ENCODE data around the gene SOD3.

The SOD3 gene

DNA sequence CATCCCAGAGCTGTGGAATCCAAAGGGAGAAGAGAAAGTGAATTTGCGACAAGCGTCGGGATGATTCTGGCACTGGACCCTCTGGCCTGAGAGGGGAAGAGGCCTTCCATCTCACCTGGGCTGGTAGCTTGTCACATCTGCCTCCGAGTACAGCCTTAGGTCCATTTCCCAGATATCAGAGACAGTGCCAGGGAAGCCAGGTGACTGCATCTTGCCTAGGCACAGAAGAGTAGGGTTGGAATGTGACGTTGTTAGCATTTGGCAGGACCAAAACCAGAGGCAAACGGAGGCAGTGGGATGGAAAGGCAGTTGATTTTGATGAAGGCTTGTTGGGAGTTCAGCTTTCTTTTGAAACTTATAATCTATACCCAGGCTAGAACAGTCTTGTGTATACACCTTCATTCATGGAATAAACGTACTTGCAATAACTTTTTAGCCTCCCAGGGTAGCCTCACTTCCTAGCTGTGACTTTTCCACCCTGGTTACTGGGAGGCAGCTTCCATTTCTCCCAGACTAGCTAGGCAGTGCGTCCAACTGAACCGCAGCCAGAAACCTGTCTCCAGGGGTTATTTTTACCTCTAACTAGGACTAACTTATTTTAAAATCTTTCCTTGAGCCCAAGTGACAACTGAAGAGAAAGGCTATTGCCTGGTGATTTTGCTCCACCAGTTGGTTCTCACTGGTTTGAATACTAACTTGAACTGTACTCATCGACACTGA, 5.9 kb downstream of the SOD3 start:
- no peak for DNase-seq (ENCODE audit: low read depth in 2 of 2)

DNA sequence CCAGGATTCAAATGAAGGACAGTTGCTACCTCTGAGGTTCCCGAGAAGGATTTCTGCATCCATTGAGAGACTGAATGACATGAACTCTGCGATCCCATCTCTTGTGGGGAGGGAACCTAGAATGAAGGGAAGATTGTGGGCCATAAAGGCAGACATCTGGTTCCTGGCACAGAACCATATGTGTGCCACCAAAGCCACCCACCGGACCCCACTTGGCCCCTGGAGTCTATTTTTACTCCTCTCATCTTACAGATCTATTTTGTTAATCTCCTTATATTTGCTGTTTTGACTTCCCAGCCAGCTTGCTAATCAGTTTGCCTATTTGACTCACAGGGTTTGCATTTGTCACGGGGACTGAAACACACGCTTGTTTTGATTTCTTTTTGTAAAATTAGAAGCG, 7.3 kb downstream of the SOD3 start:
- DNase-seq (ENCODE audit: low read depth in 2 of 2), result no peak

DNA sequence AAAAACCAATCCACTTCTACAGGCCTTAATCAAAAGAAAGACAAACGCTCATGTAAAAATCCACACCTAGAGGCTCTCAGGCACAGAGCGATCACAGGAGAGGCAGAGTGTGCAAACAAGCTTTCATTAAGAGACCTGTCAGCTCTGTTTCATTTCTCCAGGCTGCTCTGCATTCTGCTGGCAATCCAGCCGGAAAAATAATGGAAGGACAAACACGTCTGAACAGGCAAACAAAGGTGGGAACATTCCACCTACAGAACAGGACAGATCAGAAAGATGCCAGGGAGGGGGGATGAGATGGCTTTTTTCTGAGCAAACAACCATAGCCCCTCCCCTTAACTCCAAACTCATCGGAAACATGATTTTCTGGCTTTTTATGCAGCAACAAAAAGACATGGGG, 9.7 kb downstream of the SOD3 start:
- no peak for DNase-seq (ENCODE audit: low read depth in 2 of 2)

DNA sequence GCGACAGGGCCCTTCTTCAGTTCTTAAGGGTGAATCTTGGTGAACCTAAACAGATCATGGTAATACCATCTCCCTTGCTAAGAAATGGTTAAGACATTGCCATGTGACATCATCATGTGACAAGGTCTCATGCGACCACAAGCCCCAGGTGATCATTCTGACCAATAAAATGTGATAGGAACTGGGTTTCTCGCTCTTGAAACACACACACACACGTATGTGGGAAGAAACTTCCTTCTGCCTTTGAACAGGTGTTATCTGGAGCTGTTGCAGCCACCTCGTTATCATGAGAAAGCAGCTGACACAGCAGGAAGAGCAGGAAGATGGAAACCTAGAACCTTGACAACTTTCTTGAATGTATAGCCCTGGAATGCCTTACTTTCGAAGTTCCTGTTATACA, 10.2 kb downstream of the SOD3 start:
- no peak for DNase-seq (ENCODE audit: low read depth in 2 of 2)

DNA sequence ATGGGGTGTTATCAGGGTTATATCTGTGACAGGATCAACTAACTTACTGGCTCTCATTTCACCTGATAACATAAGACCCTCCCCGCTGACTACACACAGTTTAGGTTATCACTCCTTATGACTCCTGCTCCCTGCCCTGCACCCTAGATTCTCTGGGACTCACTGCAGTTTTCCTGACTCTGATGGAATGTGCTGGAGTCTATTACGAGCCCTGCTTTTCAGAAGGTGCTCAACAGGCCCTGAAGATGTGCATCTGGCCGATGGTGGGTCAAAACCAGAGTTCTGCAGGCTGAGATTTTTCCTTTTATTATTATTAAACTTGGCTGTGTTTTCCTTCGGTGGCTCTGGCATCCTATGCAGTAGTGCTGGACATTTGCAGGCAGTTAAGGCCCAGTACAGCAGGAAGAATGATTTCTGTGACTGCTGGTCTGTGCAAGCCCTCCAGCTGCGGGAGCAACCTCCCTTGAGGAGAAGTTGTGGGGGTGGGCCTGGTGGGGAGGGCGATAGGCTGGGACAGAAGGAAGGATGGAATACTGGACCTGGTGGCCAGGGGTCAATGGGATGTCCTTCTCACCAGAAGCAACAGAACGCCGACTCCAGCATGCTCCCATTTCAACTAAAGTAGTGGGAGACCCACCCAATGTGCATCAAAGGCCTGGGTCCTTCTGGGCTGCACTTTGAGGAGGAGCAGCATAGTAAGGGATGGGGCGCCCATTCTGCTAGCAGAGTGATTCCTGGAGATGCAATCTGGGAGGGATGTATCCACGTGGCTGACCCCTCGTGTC, 11.0 kb downstream of the SOD3 start:
- no peak for DNase-seq (ENCODE audit: low read depth in 2 of 2)

DNA sequence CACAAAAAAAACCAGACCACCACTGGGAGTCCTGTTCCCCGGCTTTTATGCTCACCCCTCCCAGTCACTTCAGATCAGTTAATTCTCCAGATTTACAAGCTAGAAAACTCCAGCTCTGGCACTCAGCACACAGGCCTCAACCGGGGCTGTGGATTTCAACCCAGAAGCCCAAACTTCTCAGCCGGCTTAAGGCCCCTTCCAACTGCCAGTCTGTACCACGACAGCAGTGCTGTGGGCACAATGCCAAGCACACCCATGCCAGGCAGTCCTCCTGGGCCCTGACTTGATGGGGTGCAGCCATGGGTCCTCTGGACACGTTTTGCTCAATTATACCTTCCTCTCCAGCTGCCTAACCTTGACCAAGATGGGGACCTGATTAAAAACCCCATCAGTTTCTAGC, 12.2 kb downstream of the SOD3 start:
- no peak for DNase-seq (ENCODE audit: low read depth in 2 of 2)

DNA sequence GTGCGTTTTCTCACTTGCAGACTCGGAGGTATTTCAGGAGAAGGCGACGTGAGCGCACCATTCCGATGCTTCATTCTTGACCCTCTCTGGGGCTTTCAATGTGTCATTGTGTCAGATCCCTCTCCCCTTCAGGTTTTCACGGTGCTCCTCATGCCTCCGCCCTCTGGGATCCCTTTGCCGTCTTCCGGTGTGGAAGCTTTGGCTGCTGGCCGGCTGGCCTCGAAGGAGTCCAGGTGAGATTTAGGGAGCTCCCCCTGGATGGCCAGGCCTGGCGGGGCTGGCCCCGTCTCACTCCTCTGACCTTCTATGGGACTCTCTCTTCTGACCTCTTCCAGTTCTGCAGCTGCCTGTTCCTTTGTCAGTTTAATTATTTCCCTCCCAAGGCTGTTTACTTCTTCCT, 12.9 kb downstream of the SOD3 start:
- DNase-seq (ENCODE audit: low read depth in 2 of 2), result no peak

DNA sequence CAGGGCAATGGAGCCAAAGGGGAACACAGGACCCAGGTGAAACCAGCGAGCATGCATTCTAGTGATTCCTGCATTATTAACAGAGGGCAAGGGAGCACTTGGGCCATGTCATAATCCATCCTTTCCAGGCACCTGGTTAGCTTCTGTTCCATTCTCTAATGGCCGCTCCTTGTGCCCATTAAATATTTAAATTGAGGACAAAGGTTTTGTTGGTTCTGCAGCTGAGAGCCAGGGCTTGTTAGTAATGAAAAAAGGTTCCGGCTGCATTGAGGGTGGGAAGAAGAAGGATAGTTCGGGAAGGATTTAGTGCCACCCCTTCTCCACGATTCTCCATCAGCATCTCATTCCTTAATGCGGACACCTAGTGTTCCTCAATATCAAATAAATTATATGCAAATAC, 13.6 kb downstream of the SOD3 start:
- no peak for DNase-seq (ENCODE audit: low read depth in 2 of 2)

DNA sequence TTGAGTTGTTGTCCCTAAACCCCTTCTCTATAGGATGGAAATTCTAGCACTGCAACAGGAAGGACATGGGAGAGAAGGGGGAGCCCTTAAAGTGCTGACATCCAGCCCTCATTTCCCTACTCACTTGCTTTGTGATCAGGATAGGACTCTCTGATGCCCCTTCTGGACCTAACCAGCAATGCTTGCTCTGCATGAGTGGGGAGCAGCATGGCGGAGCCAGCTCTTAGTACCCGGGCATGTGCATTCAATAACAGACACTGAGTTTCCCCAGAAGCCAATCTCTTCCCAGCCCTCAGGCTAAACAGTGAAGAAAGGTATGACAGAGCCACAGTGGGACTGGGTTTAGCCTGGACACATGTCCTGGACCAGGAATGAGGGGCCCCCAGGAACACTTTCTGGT, 14.0 kb downstream of the SOD3 start:
- DNase-seq (ENCODE audit: low read depth in 2 of 2), result no peak

DNA sequence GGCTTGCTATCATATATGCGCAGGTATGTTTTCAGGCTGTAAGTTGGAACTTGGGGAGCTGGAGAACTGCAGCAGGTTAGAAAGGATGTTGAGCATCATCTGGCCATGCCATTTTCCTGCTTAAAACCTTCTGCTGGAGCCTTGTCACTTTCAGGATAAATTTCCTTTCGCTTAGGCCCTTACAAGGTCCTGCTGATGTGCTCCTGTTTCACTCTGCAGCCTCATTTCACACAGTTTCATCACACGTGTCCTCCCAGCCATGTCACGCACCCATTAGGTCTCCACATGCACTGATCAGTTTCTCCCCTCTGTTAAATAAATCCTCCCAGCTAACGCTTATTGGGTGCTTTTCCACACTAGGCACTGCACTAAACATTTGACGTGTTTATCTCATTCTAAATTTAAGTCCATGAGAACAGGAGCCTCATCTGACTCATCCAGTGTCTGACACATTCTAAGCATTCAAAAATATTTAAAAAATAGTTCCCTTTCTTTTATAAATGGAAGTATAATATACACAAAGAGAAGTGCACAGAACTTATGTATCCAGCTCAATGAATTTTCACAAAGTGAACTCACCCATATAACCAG, 14.5 kb downstream of the SOD3 start:
- DNase-seq (ENCODE audit: low read depth in 2 of 2), result no peak

DNA sequence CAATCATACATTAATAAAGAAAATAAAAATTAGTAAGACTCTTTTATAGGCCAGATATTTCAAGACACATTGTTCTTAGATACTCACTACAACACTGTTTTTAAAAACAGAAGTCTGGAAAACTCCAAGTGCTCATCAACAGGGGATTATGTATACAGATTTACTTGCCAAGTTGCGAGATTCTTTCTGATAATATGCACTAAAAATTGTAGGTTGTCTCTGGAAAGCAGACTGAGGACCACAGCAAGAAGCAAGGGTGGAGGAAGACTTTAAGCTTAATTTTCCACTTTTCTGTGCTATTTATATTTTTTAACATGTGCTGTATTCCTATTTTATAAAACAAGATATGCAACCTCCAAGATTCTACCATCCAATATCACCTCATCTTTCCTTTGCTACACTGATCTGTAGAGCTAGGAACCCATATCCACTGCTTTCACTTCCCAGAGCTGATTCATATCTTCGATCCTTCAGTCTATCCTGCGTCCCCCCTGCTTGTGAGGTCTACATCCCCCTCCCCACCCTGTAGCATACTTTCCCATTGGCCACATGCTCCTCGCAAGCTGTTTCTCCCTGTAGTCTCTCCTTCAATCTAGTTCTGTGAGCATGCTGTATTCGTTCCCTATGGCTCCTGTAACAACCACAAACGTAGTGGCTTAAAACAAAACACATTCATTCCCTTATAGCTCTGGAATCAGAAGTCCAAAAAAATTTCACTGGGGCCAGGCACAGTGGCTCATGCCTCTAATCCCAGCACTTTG, 15.7 kb downstream of the SOD3 start:
- DNase-seq (ENCODE audit: low read depth in 2 of 2), result no peak

DNA sequence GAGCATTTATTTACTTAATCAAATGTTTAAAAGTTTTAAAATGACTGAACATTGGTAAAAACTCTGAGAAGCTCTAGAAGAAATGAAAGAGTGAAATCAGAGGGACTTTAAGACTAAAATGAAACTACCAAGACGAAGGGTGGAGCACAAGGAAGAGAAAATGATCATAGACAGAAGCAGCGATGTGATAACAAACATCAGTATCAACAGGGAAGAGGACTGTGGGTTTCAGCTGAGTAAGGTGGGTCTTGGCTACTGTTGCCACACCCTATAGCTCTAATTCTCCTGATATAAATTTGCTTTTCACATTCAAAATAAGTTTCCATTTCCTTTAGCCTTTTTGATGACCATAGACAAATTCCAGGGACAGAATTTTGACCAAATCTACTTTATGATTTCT, 18.4 kb downstream of the SOD3 start:
- DNase-seq (ENCODE audit: low read depth in 2 of 2), result no peak

DNA sequence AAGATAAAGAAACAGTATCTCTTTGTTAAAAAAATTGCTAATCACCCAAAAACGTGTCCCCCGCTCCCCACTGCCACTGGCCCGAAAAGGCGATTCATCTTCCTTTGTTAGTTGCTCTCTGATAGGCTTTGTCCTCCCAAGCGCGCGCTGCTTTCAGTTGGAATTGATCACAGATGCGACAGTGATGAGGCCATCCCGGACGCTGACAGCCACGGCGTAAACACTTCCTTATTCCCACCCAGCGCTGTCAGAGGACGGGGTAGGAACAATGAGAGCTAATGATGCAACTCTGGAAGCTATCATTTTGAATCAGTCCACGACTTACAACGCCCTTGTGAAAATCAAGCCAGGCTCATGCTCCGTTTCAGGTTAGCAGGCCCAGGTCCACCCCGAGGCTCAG, 21.4 kb downstream of the SOD3 start:
- DNase-seq (ENCODE audit: low read depth in 2 of 2), result no peak

DNA sequence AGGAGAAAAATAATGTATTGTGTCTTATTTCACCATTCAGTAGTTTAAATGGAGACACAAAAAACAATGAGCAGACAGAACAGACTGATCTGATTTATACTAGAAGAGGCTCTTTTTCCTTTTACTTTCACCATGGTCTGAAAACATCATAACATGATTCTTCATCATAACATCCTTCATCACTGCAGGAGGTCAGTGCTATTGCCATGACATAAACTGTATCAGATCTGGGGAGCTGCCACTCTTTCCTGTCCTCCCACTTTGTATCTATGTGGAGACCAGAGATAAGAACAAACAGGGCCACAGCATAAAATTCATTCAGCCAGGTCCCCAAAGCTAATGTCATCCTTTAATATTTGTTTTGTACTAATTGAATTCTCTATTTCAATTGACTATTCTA, 25.2 kb downstream of the SOD3 start:
- no peak for DNase-seq (ENCODE audit: low read depth in 2 of 2)

DNA sequence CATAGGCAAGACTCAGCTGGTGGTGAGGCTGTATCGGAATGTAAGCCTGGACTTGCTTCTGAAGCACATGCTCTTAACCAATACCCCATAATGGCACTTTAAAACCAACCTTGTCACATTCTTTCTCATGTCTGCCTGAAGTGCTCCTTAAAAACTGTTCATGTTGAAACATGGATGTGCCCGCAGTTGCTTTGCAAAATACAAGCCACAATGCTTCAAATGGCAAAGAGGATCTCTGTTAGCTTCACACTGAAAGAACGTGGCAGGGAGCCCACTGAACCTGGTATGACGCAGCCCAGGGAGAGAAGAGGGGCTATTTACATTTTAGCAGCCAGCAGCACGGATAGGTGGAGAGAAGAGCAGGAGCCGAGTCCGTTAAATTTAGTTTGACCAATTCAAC, 29.3 kb downstream of the SOD3 start:
- DNase-seq (ENCODE audit: low read depth in 2 of 2), result no peak

DNA sequence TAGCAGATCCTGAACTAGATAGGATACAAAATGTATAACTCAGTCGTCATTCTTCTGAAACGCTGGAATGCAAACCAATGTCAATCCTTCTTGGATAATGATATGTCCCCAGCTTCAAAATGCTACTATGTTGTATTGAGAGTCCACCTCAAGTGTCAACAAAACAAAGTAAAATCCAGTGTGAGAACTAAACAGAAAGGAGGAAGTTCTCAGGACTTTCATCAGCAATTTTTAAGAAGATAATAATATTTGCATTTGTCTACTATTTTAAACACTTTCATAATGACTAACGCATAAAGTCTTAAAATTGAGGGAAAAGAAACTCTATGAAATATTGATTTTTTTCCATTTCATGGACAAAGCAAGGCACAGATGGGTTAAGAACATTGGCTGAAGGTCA, 36.3 kb downstream of the SOD3 start:
- no peak for DNase-seq (ENCODE audit: low read depth in 2 of 2)

DNA sequence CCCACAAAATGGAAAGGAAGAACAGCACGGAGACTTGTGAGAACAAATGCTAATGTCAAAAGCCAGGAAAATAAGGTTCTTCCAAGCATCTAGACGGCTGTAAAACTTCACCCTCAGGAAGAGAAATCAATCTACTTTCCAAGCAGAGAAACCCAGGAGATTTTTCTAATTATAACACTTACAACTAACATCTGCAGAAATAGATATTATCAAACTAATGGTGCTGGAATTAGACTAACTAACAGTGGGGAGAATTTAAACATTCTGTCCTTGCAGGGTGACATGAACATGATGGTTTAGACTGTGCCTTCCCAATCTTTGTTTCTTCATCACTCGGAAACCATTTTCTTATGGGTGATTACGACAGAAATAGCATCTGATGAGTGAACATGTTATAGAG, 40.3 kb downstream of the SOD3 start:
- no peak for DNase-seq (ENCODE audit: low read depth in 2 of 2)

DNA sequence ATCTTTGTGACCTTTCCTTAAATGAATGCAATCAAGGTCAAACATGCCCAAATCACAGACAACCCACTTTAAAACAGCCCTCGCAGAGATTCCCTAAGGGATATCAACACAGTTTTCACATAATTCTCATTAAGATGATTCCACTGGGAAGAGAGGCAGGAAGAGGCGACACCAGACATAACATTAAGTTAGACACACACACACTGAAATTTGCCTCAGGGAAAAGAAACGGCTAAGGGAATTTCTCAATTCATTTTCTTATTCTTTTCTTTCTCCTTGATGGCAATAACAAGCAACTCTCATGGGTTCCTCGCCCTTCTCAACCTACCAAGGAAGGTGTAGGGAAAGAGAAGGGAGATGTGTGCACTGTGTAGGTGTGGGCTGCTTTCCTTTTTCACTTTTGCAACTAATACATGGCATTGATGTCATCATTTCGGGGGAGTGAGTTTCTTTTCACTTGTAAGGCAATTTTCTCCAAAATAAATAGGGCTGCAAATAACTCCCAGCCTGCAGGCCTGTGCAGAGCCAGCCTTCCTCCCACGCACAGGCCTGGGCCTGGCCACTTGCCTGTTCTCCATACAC, 41.4 kb downstream of the SOD3 start:
- no peak for DNase-seq (ENCODE audit: low read depth in 2 of 2)

DNA sequence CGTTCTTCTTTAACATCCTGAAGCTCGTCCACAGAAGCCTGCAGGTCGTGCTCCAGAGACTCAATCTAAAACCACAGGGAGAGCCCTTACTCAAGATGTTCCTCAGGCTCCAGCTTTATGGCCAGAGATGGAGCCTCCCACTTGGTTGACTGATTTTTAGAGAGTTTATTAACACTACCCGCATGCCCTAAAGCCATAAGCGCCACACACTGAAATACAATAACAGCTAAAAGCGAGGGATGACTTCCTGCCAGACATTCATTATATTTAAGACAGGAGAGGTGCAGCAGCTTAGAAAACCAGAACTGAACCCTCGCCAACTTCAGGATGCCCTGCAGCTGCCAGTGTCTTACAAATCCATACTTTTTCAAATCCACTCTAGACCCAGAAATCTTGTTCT, 42.0 kb downstream of the SOD3 start:
- DNase-seq (ENCODE audit: low read depth in 2 of 2), result no peak

DNA sequence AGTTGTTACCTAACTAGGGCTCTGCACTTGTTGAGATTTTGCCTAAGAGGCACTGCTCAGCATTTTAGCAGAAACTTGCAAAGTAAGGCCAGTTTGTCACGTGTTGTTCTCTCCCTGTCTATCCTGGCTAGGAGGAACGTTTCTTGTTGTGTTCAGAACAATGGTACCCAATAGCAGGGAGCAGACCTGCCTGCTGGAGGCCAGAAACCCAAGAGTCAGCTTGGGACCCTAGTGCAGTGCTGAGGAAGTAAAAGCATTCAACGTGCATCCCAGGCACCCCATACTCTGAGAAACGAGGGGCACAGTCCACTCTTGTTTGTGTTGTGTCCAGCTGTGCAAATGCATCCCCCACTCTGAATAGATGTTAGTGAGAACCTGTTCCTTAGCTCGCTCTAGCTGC, 42.4 kb downstream of the SOD3 start:
- DNase-seq (ENCODE audit: low read depth in 2 of 2), result no peak

DNA sequence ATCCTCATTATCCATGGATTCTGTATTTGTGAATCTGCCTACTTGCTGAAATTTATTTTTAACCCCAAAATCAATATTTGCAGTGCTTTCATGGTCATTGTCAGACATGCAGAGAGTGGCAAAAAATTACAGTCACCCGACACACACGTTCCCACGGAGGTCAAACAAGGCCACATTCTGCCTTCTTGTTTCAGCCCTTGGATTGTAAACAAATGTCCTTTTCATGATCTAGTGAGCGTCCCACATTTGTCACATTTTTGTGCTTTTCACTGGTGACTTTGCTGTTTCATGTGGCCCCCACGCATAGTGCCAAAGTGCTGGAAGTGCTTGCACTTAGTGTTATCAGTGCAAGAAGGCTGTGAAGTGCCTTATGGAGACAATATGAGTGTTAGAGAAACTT, 45.0 kb downstream of the SOD3 start:
- no peak for DNase-seq (ENCODE audit: low read depth in 2 of 2)

Measured in stimulated activated CD4-positive, alpha-beta T cell treated with anti-CD3 and anti-CD28 coated beads, Interleukin-15, amount 100 ng/mL, for 48 hours (primary cell).